ENCODE data around the gene IL22RA2.
"Not testable (repeated sequence)": the region's sequence is repeated elsewhere in the genome, so short reads cannot be mapped to it uniquely, and the experiment has no call there.

The IL22RA2 gene

GRCh38 chr6:137121401-137121997 lies 51.9 kb downstream of the IL22RA2 start:
- no peak for DNase-seq

GRCh38 chr6:137120748-137121147 lies 52.7 kb downstream of the IL22RA2 start:
- no peak for DNase-seq

GRCh38 chr6:137119196-137120104 lies 54.0 kb downstream of the IL22RA2 start:
- DNase-seq, result no peak

GRCh38 chr6:137117581-137117980 lies 55.9 kb downstream of the IL22RA2 start:
- DNase-seq, result no peak

GRCh38 chr6:137116807-137117206 lies 56.6 kb downstream of the IL22RA2 start:
- DNase-seq, result no peak

- DNase-seq, result no peak
These were observed 57.8 kb downstream of the IL22RA2 start for GRCh38 chr6:137115658-137116057.

GRCh38 chr6:137112067-137112355 lies 61.4 kb downstream of the IL22RA2 start:
- no peak for DNase-seq

- no peak for DNase-seq
These were observed 62.0 kb downstream of the IL22RA2 start for GRCh38 chr6:137111296-137112066.

GRCh38 chr6:137107767-137108105 lies 65.7 kb downstream of the IL22RA2 start:
- DNase-seq, result no peak

- not testable (repeated sequence) for DNase-seq
These were observed 66.2 kb downstream of the IL22RA2 start for GRCh38 chr6:137107047-137107766.

- no peak for DNase-seq
These were observed 67.3 kb downstream of the IL22RA2 start for GRCh38 chr6:137106183-137106582.

- no peak for DNase-seq
These were observed 68.1 kb downstream of the IL22RA2 start for GRCh38 chr6:137105375-137105774.

GRCh38 chr6:137104926-137105325 lies 68.5 kb downstream of the IL22RA2 start:
- no peak for DNase-seq

- no peak for DNase-seq
These were observed 70.5 kb downstream of the IL22RA2 start for GRCh38 chr6:137102851-137103492.

GRCh38 chr6:137102050-137102848 lies 71.2 kb downstream of the IL22RA2 start:
- no peak for DNase-seq

GRCh38 chr6:137099689-137100403 lies 73.6 kb downstream of the IL22RA2 start:
- DNase-seq, result no peak

- no peak for DNase-seq
These were observed 75.9 kb downstream of the IL22RA2 start for GRCh38 chr6:137097526-137097925.

- DNase-seq, result no peak
These were observed 76.4 kb downstream of the IL22RA2 start for GRCh38 chr6:137097057-137097456.

- DNase-seq, result no peak
These were observed 77.7 kb downstream of the IL22RA2 start for GRCh38 chr6:137095651-137096238.

- no peak for DNase-seq
These were observed 78.4 kb downstream of the IL22RA2 start for GRCh38 chr6:137095093-137095492.

Data from NCI-H2081 treated with DMSO at 0.1 percent for 48 hours (cell line).